ENCODE results near the gene CTLA4.

Gene CTLA4

DNA sequence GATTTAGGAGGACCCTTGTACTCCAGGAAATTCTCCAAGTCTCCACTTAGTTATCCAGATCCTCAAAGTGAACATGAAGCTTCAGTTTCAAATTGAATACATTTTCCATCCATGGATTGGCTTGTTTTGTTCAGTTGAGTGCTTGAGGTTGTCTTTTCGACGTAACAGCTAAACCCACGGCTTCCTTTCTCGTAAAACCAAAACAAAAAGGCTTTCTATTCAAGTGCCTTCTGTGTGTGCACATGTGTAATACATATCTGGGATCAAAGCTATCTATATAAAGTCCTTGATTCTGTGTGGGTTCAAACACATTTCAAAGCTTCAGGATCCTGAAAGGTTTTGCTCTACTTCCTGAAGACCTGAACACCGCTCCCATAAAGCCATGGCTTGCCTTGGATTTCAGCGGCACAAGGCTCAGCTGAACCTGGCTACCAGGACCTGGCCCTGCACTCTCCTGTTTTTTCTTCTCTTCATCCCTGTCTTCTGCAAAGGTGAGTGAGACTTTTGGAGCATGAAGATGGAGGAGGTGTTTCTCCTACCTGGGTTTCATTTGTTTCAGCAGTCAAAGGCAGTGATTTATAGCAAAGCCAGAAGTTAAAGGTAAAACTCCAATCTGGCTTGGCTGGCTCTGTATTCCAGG, at the start of gene CTLA4:
Gene CTLA4 (plus strand): TSS at position 211 of the 640 bp plus-strand sequence. CDS start 172 bp downstream, at position 383.
- no peak for FAIRE-seq

DNA sequence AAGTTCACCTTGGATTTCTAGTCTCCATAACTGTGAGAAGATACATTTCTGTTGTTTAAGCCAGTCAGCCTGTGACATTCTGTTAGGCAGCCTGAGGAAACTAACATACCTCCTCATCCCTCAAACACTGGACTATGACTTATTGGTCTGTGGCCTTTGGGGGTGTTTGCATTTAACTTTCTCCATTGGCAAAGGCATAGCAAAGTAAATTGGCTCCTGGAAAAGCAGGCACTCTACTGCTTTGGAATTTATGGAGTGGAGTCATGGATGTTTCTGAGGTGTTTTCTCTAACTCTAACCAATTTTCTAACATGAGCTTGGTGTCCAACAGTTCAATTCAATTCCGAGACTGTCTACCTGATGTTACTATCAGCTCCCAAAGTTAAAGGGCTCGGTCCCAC, 48.9 kb upstream of the CTLA4 start:
- FAIRE-seq: no peak

DNA sequence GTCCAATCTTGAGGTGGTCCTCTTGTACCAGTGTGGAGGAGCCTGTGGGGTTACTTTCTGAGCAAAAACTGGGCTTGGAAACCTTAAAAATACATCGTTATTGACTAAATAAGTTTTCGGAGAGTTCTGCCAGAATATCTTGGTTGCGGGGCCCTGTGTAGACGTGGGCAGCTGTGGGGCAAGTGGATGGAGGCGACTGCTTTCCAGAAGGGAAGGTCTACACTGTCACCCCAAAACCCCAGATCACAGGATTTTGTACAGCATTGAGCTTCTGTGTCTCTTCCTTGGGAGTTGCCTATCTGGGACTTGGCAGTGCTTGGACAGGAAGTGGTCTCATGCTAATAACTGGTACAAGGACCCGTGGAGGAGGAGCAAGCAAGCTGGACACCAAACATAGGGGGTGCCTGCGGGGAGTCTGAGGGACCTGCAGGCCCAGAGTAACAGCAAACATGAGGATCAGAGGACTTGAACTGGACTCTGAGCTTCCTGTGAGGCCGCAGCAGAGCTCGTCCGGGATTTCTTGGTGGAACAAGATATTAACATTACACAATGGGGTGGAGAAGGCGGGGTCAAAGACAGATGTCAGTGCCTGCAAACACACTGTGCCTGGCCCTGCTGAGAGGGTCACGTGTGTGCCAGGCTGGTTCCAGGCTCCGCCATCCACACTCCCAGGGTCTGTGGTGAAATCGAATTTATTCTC, 48.0 kb upstream of the CTLA4 start:
- no peak for FAIRE-seq

DNA sequence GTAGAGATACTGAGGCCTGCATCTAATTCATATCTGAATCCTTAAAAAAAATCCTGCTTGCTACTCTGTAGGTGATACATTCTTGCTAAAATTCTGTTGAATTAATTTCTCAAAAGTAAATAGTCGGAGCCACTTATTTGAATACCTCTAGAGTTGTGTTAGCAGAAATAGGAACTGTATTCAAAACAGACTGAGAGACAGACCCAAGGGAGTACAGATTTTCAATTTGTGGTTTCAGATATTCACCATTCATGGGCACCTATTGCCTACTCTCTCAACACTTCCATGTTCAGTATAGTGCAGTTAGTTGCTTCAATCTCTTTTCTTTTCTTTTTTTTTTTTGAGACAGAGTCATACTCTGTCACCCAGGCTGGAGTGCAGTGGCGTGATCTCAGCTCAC, 46.6 kb upstream of the CTLA4 start:
- no peak for FAIRE-seq

- FAIRE-seq: no peak
Observed at GRCh38 chr2:203822240-203822639, 45.3 kb upstream of the CTLA4 start.

DNA sequence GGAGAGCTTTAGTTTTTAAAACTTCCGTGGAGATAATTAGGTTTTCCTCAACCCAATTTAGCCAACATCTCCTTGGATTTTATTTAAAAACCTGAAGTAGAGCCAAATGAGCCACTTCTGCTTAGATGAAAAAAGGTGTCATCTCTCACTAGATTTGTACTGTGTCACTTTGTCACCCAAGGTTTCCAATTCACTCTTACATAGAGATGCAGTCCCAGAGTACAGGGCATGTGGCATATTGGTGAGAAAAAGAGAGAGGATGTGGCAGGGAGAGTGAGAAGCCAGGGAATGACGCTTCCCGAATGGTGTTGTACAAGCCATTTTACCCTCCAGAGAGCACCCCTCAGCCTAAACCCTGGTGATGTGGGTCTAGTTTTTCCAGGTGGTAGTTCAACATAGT, 44.4 kb upstream of the CTLA4 start:
- no peak for FAIRE-seq

DNA sequence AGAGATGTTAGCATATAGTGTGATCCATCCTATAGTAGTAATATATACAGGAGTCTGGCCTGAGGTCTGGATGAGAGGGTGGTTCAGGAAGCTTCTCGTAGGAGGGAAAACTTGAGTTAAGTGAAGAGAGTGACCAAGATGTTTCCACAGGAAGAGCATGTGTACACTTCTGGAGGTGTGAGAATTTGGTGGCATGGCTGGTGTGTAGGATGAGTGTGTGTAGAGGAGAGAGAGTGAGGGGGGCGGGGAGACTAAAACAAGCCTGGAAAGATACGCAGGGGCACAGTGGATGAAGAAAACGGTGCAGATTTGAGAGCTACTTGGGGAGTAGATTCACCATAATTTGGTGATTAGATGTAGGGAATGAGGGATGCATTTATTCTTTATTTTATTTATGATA, 43.5 kb upstream of the CTLA4 start:
- FAIRE-seq: no peak

DNA sequence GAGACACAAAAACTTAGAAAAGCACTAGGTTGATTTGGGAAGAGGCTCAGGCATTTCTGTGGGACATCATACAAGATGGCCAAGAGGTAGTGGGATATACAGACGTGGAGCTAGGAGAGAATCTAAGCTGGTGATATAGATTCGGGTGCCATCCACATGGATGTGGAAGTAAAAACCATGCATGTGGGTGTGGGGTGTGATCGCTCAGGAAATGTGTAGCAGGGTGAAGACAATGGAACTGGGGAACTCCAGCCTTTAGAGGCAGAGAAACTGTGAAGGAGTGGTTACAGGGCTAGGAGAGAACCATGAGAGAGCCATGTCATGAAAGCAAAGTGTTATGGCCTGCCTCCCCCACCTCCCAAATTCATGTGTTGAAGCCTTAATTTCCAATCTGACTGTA, 43.0 kb upstream of the CTLA4 start:
- no peak for FAIRE-seq

- FAIRE-seq: no peak
Observed at GRCh38 chr2:203826704-203827103, 40.9 kb upstream of the CTLA4 start.

- no peak for FAIRE-seq
Observed at GRCh38 chr2:203830304-203831055, 37.1 kb upstream of the CTLA4 start.

GRCh38 chr2:203835420-203835819, 32.2 kb upstream of the CTLA4 start:
- no peak for FAIRE-seq

DNA sequence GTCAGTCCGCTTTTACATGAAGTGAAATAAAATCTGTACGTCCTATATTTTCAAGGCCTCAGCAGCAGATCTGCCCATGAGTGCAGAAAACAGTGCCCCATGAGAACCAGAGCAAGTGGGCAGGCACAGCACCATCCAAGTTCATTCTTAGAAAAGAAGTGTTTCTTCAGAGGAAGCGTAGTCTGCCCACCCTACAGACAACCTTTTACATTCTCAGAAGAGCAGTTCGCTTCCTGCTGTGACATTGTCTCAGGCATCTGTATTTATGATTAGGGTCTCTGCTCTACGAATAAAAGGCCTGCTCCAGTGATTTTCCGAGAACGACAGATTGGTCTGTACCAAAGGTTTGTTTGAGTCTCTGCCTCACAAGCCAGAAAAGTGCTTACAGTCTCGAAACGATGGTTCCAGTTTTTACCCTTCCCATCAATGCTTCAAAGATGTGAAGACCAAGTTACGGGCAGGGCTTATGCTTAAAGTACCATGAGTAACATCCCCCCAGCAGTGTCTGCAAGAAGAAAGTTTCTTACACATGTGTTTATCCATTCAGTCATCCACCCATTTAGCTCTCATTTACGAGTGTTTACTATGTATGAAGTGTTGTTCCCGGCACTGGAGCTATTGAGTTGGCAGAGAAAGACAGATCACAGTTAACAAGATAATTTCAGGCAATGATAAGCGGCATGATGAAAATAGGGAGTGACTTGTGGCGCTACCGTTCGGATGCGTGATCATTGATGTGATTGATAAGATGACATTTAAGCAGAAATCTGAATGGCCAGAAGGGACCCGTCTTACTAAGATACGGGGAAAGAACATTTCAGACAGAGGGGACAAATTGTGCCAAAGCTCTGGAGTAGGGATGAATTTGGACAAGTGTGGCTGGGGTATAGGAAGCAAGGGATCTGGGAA, 31.4 kb upstream of the CTLA4 start:
- FAIRE-seq: no peak

DNA sequence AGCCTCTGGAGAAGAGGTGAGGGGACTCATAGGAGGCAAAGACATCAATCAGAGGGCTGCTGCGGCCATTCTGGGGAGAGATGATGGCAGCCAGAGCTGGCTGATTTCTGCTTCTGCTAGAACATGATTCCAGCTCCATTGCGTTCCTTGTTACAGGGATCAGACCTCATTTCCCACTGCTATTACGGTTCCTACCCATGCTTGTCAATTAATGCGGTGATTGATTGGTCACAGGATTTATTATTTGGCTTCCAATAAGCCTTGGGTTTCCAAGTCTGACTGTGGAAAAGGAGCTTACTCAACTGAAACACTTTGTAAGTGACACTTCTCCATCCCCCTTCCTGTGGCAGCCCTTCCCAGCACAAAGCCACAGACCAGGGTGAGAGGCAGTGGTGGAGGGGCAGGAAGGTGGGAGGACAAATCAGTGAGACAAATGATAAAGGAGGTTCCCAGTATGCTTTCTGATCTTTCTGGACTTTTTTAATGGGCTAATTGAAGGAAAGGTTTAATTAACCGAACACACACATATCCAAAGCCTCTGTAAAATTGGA, 26.8 kb upstream of the CTLA4 start:
- FAIRE-seq: no peak

GRCh38 chr2:203841654-203842053, 25.9 kb upstream of the CTLA4 start:
- FAIRE-seq: no peak

DNA sequence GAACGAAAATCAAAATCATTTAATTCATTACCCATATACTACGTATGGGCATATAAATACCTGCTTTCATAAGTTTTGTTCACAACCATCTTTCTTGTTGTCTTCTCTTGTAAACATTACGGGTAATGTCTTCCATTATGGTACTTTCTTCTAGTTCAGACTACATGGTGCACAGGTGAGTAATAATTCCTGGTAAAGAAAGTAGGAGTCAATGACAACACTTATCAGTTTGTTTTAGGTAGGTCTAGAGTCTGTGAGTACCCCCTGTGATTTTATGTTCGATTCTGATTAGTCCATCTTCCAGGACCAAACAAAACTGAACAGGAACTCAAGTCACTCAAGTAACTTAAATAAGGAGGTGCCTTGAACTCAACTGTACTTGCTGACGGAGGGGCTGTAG, 25.2 kb upstream of the CTLA4 start:
- FAIRE-seq: no peak

DNA sequence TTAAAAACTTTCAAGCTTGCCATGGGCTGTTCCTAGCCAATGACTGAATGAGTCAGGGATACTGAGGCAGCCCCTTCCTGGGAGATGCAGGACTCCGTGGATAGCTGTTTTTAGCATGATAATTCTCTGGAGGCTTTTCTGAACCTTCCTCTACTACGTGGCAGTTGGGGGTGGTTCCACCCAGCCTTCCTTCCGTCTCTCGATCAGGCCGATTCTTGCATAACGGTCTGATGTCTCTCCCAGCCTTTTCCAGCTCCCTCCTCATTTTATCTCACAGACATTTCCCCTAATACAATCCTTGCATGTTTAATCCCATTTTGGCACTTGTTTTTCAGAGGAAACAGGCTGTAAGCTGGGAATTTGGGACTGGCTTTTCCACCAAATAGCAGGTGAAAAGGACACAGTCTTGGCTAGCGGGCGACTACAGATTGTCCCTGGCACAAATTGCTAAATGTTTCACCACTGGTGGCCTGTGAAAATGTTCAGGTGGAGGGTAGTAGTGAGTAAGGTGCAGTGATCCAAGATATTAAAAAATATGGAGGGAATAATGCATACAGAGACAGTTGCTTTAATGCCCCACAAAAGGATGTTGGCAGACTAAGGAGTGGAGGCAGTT, 21.0 kb upstream of the CTLA4 start:
- no peak for FAIRE-seq

GRCh38 chr2:203849010-203849409, 18.6 kb upstream of the CTLA4 start:
- FAIRE-seq: no peak

DNA sequence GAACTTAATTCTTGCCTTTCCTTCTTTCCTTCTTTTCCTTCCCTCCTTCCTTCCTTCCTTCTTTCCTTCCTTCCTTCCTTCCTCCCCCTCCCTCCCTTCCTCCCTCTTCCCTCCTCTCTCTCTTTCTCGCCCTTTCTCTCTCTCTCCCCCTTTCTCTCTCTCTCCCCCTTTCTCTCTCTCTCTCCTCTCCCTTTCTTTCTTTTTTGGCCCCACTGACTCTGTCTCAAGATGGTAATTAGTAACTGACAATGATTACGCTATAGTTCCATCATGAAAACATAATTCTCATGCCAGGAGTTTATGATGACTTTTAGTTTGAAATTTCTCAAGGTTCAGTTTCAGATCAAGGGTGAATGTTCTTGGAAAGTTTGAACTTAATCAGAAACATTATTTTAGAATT, 14.8 kb upstream of the CTLA4 start:
- FAIRE-seq: no peak

GRCh38 chr2:203853271-203853670, 14.3 kb upstream of the CTLA4 start:
- FAIRE-seq: no peak

- no peak for FAIRE-seq
Observed at GRCh38 chr2:203853722-203854121, 13.8 kb upstream of the CTLA4 start.

GRCh38 chr2:203855274-203855673, 12.3 kb upstream of the CTLA4 start:
- no peak for FAIRE-seq

DNA sequence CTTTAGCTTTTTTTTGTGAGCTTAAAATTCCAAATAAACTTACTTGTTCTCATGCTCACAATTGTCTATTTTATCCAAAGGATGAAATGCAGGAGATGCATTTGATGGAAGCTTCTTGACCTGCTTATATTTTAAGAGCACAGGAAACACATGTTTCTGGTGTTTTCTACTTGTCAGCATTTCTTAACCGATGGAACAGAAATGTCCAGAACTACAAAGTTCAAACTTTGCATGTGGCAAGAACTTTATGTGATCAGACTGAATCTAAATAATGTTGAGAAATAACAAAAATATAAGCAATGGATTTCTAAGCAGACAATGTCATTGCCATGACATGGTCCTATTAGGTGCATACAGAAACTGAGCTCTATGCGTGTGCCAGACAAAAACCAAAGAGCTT, 9.9 kb upstream of the CTLA4 start:
- no peak for FAIRE-seq

Data from endometrium (tissue), 2 donors.